A673 (cell line): ENCODE results near the gene OSBPL8. TPM values are rescaled to one million over a fixed set of nuclear protein-coding genes. Genes with fewer than 3 reads are reported as not detected.

Experiments
- BruUV-seq: library from RNA; stranded (reverse); fragments of 400-500 nt; replicated peaks from 2 replicates; lab custom pipeline; 2021; lab: Mats Ljungman, UMichigan
- CTCF ChIA-PET: fragments of 300-600 bp; sonication (Branson Sonifier 250); formaldehyde crosslinking; loops from one replicate; lab custom pipeline; 2022; ENCODE audit warnings: antibody characterized with exemption; lab: Charles Lee
- POLR2A ChIA-PET: fragments of 300-600 bp; sonication (Branson Sonifier 250); formaldehyde crosslinking; loops from one replicate; lab custom pipeline; 2022; ENCODE audit warnings: antibody characterized with exemption; ENCODE audit not compliant: low non-redundant PET; lab: Charles Lee
- DNase-seq: peaks from one replicate; pipeline ENCODE4 v3.0.0-alpha.2; 2015; ENCODE audit warnings: low spot score
- H3K27ac ChIP-seq: fragments of 200-600 bp; sonication (generic); 2 replicates; pipeline ENCODE4 v1.5.1; 2016; ENCODE audit warnings: mixed run types, low read depth, mild to moderate bottlenecking, mixed read lengths, antibody characterized with exemption, low read length; ENCODE audit not compliant: poor library complexity, severe bottlenecking
- H3K27me3 ChIP-seq: fragments of 200-600 bp; sonication (generic); replicated peaks from 2 replicates; pipeline ENCODE4 v1.6.1; 2017; ENCODE audit warnings: mixed run types, low read depth, mild to moderate bottlenecking, mixed read lengths, antibody characterized with exemption, low read length; ENCODE audit not compliant: insufficient read depth, poor library complexity
- H3K36me3 ChIP-seq: fragments of 200-600 bp; sonication (generic); 2 replicates; pipeline ENCODE4 v1.6.1; 2016; ENCODE audit warnings: mixed run types, mild to moderate bottlenecking, mixed read lengths, antibody characterized with exemption, low read length; ENCODE audit not compliant: insufficient read depth, poor library complexity, severe bottlenecking
- H3K4me1 ChIP-seq: fragments of 200-600 bp; sonication (generic); 2 replicates; pipeline ENCODE4 v1.6.1; 2017; ENCODE audit warnings: mixed run types, mild to moderate bottlenecking, mixed read lengths, antibody characterized with exemption, low read length; ENCODE audit not compliant: insufficient read depth, poor library complexity, severe bottlenecking
- H3K4me3 ChIP-seq: fragments of 200-600 bp; sonication (generic); 2 replicates; pipeline ENCODE4 v1.5.1; 2016; ENCODE audit warnings: low read depth, mixed run types, mild to moderate bottlenecking, mixed read lengths, low read length; ENCODE audit not compliant: poor library complexity, severe bottlenecking
- H3K9me3 ChIP-seq: fragments of 200-600 bp; sonication (generic); 2 replicates; pipeline ENCODE4 v1.6.1; 2016; ENCODE audit warnings: mixed run types, low read depth, mild to moderate bottlenecking, mixed read lengths, antibody characterized with exemption, low read length; ENCODE audit not compliant: poor library complexity, severe bottlenecking
- CTCF ChIP-seq: fragments of 300-800, 200-600 bp; sonication (generic); conservative IDR thresholded peaks from 2 replicates; pipeline ENCODE4 v1.5.1; 2017; ENCODE audit warnings: low read depth, mild to moderate bottlenecking, antibody characterized with exemption, low read length, moderate library complexity, mixed read lengths
- EZH2 ChIP-seq: fragments of 200-600 bp; sonication (generic); IDR thresholded peaks from 2 replicates; pipeline ENCODE4 v1.6.1; 2017; ENCODE audit warnings: borderline replicate concordance, low read depth, mild to moderate bottlenecking, mixed read lengths, antibody characterized with exemption, low read length; ENCODE audit not compliant: poor library complexity, severe bottlenecking
- intact Hi-C: fragments of 100-400 bp; cut with micrococcal nuclease; formaldehyde crosslinking; loops from one replicate; pipeline ENCODE4 v1.10.0; 2022; ENCODE audit not compliant: unreplicated experiment
- total RNA-seq: library from RNA; stranded (reverse); gene quantifications from 2 replicates; pipeline ENCODE4 v1.2.3, GENCODE V29; 2021

OSBPL8 gene
- total RNA-seq, 1 experiment from 2014 or later = 86.1 TPM

GRCh38 chr12:76432733-76433132 lies 126.8 kb downstream of the OSBPL8 start:
- Histone ChIP-seq H3K27me3 (no peaks in the 10 kb centered on the region), H3K9me3 (peaks cover 22% of the 10 kb centered on the region), H3K4me3 (no peak overlapping the region), H3K4me1 (no peaks in the 10 kb centered on the region), H3K27ac (no peak overlapping the region), H3K36me3 (no peaks in the 10 kb centered on the region)
- no TSS peak for BruUV-seq
- DNase-seq = no peak
- ChIA-PET CTCF (no interaction called here), POLR2A (no interaction called here)
- no peak for TF ChIP-seq CTCF
- TF ChIP-seq EZH2 = no peak
- intact Hi-C loops = no loop called here

- DNase-seq = peak; percentile 18
- POLR2A ChIA-PET = no interaction called here
- Histone ChIP-seq H3K36me3 (peaks cover 6% of the 10 kb centered on the region), H3K4me3 (no peak overlapping the region), H3K27me3 (no peaks in the 10 kb centered on the region), H3K9me3 (peaks cover 37% of the 10 kb centered on the region), H3K27ac (peak overlapping the region; percentile 24), H3K4me1 (peaks cover 7% of the 10 kb centered on the region)
- BruUV-seq = no TSS peak
- intact Hi-C loops = no loop called here
- TF ChIP-seq CTCF = no peak
- no peak for TF ChIP-seq EZH2
- CTCF ChIA-PET = no interaction called here
Measured at GRCh38 chr12:76428117-76428516, 131.5 kb downstream of the OSBPL8 start.

GRCh38 chr12:76426160-76426559 lies 133.4 kb downstream of the OSBPL8 start:
- Histone ChIP-seq H3K36me3 (peaks cover 6% of the 10 kb centered on the region), H3K4me1 (peaks cover 7% of the 10 kb centered on the region), H3K27ac (no peak overlapping the region), H3K9me3 (peaks cover 24% of the 10 kb centered on the region), H3K27me3 (no peaks in the 10 kb centered on the region), H3K4me3 (no peak overlapping the region)
- intact Hi-C loops = no loop called here
- no peak for TF ChIP-seq EZH2
- TF ChIP-seq CTCF = no peak
- DNase-seq = no peak
- POLR2A ChIA-PET = no interaction called here
- BruUV-seq = no TSS peak
- CTCF ChIA-PET = no interaction called here
